NCI-H2227 (cell line): ENCODE results near the gene KRTAP10-10.
"Not testable (repeated sequence)": the region's sequence is repeated elsewhere in the genome, so short reads cannot be mapped to it uniquely, and the experiment has no call there.

Source experiments
- DNase-seq: peaks from one replicate; lab custom pipeline; 2025; ENCODE audit not compliant: unreplicated experiment; lab: John Stamatoyannopoulos, UW

The KRTAP10-10 gene

DNA sequence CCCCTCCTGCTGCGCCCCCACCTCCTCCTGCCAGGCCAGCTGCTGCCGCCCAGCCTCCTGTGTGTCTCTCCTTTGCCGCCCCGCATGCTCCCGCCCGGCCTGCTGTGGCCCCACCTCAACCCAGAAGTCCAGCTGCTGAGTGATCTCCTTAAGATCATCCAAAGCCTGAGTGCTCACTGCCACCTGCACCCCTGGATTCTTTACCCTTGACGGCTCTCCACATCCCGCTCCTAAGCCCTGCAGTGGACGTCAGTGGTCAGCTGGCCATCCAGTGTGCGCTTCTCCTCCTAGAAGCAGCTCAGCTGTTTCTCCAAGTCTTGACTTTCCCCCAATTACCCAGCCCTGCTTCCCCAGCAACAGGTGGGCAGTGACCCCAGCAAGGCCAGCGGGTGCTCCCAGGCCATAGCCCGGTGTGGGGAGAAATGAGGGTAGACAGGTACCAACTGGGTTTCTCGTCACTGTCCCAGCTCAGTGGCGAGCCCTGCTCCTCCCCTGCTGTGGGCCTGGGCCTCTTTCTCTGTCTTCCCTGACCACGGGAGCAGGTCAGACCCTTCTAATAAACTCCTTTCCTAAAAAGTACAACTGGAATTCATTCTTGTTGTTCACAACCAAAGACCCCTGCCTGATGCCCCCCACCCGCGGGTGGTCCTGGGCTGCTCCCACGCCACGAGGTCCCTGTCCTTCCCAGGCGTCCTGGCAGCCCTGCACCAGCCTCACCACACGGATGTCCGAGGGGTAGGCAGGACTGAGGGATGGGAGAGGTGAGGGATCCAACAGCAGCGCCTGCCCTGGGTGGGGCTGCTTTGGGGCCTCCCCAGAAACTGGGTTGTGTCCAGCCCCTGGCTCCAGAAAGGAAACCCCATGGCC, 35.3 kb upstream of the KRTAP10-10 start:
- no peak for DNase-seq

DNA sequence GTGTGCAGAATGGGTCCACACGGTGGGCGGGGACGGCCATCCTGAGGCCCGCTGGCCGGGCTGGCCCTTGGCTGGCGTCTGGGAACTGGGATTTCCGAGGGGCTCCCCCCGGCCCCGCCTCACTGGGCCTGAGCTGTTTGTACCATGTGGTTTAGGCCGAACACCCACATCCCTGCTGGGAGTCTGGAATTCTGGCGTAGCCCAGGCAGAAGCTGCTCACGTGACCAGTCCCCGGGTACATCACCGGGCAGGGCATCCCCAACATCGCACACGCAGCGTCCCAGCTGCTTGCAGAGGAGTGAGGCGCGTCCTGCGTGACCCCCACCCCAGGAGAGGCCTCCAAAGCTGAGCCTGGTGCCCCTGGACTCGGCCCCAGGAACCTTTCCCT, 34.7 kb upstream of the KRTAP10-10 start:
- DNase-seq = no peak

DNA sequence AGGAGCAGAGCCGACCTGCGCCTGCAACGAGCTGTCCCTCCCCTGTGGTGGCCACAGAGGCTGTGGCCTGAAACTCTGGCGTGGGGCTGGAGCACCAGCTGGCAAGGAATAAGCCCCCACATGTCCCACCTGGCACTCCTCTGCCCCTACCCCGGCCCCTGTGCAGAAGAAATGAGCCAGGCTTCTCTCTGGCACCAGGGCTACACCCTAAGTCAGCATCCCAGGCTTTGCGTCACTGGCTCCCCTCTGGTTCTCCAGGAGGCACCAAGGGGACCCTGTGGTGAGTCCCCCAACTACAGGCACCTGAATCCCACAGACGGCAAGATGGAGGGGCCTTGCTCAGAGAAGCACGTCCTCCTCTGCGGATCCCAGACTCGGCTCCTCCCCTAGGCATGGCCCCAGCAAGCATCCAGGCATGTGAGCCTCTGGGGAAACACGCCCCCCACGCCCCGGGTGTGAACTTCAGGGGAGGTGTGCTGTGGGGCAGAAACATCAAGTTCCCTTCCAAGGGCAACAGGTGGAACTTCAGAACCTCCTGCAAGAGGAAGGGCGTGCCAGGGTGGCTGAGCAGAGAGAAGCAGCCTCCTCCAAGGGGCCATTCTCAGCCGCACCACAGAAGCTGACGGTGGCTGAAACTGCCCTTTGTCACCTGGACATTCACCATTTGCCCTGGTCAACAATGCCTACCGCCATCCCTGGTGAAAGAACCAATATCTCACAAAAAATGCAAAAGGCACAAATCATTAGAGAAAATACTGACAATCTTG, 33.9 kb upstream of the KRTAP10-10 start:
- no peak for DNase-seq

DNA sequence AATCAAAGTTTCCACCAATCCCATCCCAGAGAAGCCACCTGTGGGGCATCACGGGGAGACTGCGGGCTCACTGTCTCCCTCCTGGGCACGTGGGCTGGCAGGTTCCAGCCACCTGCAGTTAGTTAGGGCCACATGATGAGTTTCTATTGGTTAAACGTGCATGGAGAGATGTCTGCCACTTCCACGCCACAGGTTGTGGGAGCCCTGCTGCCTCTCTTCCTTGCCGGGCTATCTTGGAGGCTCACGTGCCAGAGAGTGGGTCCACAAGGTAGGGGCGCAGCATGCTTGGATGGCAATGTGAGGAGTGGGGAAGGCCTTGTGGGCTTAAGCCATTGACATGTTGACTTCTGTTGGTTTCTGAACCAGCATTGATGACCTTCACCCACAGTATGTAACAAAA, 33.2 kb upstream of the KRTAP10-10 start:
- DNase-seq = no peak

DNA sequence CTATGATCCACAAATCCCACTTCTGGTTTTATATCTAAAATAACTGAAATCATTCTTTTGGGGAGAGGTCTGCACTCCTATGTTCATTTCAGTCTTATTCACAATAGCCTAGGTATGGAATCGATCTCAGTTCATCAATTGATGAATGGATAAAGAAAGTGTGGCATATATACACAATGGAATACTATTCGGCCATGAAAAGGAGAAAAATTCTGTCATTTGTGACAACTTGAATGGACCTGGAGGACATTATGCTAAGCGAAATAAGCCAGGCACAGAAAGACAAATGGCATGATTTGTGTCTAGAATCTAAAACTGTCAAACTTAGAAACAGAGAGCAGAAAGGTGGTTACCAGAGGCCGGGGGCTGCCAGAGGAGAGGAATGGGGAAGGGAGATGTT, 30.7 kb upstream of the KRTAP10-10 start:
- no peak for DNase-seq

DNA sequence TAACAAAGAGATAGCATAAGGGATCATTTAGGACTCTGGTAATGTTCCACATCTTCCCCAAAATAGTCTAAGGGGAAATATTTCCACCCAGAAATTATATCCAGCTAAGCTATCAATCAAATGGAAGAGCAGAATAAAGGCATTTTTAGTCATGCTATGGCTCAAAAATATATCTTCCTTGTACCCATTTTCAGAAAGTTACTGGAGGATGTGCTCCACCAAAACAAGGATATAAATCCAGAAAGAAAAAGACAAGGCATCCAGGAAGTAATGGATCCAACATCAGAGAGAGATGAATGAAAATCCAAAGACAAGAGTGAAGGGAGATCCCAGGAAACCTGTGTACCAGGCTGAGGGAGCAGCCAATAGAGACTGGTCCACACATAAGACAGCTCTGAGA, 28.0 kb upstream of the KRTAP10-10 start:
- DNase-seq = no peak

DNA sequence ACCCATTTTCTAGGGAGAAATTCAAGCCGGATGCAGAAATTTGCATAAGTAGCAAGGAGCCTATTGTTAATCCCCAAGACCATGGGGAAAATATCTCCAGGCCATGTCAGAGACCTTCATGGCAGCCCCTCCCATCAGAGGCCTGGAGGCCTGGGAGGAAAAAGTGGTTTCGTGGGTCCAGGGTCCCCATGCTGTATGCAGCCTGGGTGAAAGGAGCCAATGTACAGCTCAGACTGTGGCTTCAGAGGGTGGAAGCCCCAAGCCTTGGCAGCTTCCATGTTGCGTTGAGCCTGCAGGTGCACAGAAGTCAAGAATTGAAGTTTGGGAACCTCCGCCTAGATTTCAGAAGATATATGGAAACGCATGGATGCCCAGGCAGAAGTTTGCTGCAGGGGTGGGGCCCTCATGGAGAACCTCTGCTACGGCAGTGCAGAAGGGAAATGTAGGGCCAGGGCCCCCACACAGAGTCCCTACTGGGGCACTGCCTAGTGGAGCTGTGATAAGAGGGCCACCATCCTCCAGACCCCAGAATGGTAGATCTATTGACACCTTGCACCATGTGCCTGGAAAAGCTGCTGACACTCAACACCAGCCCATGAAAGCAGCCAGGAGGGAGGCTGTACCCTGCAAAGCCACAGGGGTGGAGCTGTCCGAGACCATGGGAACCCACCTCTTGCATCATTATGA, 26.9 kb upstream of the KRTAP10-10 start:
- DNase-seq = not testable (repeated sequence)

DNA sequence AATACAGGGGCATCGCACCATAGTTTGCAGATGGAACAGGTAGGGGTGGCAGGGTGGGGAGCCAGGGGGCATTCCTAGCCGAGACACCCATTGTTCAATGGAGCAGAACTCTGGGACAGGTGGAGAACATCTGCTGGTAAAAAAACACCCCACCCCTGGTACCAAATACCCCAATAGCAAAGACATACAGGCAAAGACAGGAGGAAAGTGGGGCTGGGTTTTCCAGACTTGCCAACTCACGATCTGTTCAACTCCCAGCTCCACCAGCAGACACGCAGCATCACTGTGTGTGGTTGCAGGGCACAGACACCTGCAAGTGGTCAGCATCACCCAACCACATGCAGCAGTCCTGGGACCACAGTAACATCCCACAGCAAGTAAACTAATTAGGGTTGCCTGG, 25.6 kb upstream of the KRTAP10-10 start:
- DNase-seq = no peak

DNA sequence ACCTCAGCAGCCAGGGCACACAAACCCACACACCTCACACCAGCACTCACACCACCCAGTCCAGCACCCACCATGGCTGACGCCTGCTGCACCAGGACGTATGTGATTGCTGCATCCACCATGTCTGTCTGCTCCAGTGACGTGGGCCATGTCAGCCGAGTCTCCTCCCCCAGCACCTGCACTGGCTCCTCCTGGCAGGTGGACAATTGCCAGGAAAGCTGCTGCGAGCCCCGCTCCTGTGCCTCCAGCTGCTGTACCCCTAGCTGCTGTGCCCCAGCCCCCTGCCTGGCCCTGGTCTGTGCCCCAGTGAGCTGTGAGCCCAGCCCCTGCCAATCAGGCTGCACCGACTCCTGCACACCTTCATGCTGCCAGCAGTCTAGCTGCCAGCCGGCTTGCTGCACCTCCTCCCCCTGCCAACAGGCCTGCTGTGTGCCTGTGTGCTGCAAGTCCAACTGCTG, 25.1 kb upstream of the KRTAP10-10 start, which contains the start of gene KRTAP10-8:
Gene KRTAP10-8 (plus strand): TSS at position 51 of the 458 bp plus-strand sequence. CDS start 22 bp downstream, at position 73.
- DNase-seq = no peak

DNA sequence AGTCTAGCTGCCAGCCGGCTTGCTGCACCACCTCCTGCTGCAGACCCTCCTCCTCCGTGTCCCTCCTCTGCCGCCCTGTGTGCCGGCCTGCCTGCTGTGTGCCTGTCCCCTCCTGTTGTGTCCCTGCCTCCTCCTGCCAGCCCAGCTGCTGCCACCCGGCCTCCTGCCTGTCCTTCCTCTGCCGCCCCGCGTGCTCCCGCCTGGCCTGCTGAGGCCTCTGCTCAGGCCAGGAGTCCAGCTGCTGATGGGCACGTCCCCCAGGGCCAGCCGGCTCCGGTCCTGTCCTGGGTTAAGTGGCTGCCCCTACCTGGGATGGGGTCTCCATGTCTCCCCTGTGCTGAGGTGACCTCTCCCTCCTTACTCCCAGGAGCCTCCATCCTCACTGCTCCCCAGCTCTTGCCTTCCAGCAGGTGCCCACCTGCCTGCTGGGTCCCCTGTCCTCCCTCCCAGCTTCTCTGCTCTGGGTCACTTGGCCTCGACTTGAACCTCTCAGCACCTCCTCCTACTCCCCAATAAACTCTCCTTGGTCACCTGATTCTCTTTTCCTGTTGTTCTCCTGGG, 24.4 kb upstream of the KRTAP10-10 start:
- no peak for DNase-seq

DNA sequence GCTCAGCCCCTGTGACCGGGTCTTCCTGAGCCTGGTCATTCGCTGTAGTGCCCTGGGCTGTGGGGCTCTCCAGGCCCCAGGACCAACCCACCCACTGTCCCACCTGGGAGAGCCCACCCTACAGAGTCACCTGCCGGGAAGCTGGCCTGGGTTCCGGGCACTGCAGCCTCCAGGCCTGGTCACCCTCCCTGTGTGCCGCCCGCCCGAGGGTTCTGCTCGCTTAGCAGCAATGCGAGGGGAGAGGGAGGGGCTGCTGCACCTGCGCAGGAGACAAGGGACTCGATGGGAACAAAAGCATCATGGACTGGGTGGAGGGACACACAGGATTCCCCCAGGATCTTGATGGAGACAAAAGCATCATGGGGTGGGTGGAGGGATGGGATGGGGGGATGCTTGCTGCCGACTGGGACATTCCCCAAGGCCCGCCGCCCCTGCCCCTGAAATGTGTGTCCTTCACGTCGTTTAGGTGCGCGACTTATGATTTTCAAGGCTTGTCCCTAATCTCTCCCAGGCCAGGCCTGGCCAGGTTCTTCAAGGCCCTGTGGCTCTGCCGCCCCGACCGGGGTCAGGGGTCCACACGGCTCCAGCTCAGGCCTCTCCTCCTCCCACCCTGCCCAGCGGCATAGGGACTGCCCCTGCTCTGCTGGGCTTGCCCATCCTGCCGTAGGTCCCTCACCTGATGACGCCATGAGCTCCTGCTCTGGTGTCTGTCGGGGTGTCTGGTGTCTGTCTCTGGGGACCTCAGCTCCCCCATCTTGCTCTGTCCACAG, 23.6 kb upstream of the KRTAP10-10 start:
- no peak for DNase-seq

DNA sequence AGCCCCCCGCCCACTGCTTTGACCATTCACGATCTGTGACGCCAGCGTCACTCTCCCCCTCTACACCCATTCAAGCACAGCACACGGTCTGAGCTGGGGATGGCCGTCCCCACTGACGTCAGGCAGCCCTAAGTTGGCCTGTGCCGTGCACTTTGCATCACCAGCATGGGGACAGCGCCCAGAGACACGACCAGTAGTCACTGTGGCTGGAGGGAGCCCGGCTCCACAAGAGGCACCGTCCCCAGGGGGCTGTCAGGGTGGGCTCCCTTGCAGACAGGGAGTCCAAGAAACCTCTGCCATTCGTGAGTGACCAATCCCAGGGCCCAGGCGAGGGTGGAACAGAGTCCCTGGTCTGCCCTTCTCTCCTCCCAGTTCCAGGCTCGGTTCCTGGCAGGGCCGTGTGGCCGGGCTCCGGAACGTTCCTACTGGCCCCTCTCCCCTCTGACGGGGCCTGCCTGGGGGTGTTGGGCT, 23.0 kb upstream of the KRTAP10-10 start:
- no peak for DNase-seq

DNA sequence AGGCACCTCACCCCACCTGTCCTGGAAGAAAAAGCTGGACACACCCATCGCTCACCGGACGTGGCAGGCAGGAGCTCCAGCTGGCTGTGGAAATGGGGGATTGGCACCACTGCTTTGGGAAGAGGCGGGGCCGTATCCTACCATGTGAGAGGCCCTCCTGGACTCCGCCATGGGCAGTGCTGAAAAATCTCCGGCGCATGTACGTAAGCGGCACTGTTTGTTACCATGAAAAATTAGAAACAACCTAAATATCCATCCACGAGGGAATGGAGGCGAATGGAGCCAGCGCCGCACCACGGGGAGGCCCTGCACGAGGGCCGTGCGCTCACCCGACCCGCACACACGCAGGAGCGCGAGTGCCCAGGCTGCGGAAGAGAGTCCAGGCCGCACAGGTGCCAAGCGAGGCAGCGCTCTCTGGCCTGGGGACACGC, 22.2 kb upstream of the KRTAP10-10 start:
- DNase-seq = no peak

DNA sequence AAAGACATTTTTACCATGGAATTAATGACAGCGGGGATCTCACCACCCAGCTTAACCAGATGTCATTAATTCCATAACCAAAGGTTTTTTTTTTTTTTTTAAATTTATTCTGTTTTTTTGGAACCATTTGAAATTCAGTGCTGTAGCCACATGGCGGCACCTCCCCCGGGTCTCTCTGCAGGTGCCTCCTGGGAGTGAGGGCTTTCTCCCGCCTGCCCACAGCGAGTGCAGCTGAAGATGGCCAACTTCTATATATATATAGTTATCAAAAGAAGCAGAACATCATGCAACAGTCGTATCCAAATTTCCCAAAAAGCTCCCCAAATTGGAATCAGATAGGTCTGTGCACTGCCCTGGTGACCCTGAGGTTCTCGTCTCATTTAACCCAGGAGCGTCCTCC, 21.7 kb upstream of the KRTAP10-10 start:
- no peak for DNase-seq

DNA sequence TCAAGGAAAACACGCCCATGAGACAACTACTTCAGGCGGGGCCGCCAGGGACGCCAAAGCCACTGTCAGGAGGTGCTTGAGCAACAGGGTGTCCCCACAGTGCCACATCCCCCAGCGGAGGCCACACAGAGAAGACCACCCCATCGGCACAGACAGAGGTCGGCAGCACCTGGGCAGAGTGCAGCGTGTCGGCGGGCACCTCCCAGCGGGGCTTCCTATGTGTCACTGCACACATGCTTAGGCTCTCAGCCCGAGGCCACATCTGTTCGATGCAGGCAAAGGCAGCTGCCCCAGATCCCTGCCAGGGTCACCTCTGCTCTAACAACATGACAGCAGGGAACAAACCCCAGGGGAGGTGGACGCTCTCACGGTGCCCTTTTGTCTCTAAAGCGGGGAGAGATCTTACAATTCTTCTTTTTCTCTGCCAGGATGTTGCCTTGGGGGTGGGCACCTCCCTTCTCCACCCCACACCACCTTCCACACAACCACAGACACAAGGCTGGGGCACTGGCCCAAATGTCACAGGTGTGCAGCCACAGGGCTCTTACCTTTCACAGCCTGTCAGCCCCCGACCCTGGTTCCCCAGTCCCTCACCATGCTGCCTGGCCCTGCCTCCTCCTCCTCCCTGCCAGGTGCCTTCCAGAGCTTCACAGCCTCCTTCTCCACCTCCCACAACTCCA, 21.1 kb upstream of the KRTAP10-10 start:
- DNase-seq = no peak

DNA sequence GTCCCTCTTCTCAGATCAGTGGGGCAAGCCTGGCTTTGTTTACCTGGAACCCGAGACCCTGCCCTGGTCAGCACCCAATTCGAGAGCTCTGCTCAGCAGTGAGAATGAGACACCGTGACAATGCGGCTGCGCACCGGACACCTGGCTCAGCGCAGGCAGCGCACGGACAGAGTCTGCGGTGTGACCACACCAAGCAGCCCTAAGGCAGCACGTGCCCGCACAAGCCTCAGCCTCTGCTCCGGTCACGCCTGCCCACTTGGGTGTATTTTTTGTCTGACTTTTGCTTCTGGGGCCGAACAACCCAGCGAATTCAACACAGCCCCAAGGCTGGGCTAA, 20.6 kb upstream of the KRTAP10-10 start:
- DNase-seq = no peak

DNA sequence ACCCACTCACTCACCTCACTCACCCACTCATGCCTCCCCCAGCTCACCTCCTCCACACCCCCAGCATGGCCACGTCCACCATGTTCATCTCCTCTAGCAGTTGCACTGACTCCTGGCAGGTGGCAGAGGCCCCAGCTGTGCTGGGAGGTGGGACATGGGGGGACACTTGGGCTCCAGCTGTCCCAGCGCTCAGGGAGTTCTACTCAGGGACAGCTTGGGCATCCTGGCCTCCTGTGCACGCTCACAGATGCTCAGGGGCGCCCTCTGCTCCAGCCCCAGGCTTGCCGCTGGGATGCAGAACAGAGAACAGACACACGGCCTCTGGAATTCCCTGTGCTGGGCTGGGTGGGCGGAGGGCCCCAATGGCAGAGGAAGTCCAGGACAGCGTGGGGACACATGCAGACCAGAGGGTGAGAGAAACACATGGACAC, 20.1 kb upstream of the KRTAP10-10 start:
- DNase-seq = no peak

DNA sequence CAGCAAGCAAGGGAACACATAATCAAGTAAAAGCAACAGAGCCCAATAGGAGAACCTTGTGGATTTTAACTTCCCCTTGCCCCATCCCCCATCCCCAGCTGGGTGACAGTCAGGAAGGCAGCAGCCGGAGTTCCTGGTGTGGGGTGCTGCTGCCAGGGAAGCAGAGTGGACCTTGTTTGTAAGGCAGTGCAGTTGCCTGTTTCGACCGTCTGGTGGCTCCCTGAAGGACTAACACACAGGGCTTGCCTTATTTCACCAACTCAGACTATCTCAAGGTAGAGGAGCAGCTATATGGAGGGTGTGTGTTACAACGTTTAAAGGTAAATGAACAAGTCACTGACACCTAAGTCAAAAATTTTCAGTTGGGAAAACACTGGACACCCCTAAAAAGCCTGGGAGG, 18.7 kb upstream of the KRTAP10-10 start:
- no peak for DNase-seq

DNA sequence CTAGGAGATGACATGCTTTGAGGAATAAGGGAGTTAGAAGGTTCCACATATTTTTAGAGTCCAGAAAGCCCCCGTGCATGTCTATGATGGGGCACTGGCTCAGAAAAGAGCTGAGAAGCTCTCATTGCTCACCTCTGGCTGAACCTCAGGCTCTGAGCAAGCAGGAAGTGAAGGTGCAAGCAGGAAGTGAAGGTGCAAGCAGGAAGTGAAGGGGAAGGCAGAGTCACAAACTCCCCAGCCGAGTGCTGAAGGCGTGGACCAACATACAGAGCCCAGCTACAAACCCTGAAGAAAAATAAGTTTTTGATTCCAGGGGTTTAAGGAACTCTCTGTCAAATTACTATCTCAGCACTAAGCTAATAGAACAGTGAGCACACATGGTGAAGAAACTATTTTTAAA, 18.2 kb upstream of the KRTAP10-10 start:
- DNase-seq = no peak

DNA sequence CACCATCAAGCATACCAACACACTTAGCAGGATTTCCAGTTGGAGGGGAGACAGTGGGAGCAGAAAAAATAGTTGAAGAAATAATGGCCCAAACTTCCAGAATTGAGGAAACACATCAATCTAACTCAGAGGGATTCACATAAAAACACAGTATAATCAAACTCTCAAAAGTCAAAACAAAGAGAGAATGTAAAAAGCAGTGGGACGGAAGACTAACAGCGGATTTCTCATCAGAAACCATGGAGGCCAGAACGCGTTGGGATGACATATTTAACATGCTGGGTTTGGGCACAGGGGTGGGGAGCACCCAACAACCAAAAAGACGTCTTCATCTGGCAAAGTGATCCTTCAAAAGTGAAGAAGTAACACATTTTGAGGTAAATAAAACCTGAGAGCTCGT, 17.3 kb upstream of the KRTAP10-10 start:
- DNase-seq = no peak
